Skeletal muscle satellite cell (primary cell): ENCODE measurements around the gene ATAD1.

Experiments
- H3K27me3 ChIP-seq: 2 replicates; pipeline ENCODE4 v1.7.0; 2013; ENCODE audit warnings: low read length; ENCODE audit not compliant: control insufficient read depth, insufficient read depth
- H3K36me3 ChIP-seq: 2 replicates; pipeline ENCODE4 v1.7.0; 2013; ENCODE audit warnings: mild to moderate bottlenecking, control low read depth, low read length; ENCODE audit not compliant: insufficient read depth
- H3K4me1 ChIP-seq: 2 replicates; pipeline ENCODE4 v1.7.0; 2013; ENCODE audit warnings: low read length; ENCODE audit not compliant: control insufficient read depth, insufficient read depth
- H3K4me2 ChIP-seq: 2 replicates; pipeline ENCODE4 v1.7.0; 2013; ENCODE audit warnings: mild to moderate bottlenecking, low read length
- H3K4me3 ChIP-seq: 2 replicates; pipeline ENCODE4 v1.7.0; 2013; ENCODE audit warnings: low read length
- H3K9ac ChIP-seq: 2 replicates; pipeline ENCODE4 v1.7.0; 2013; ENCODE audit warnings: mild to moderate bottlenecking, low read depth, low read length, moderate library complexity
- H3K9me3 ChIP-seq: replicated peaks from 2 replicates; pipeline ENCODE4 v1.7.0; 2013; ENCODE audit warnings: mild to moderate bottlenecking, control low read depth, low read length

Gene ATAD1

GRCh38 chr10:87763086-87763861 is 54.8 kb downstream of the ATAD1 start:
- Histone ChIP-seq H3K9me3 (no peaks in the 10 kb centered on the region), H3K36me3 (peaks cover 22% of the 10 kb centered on the region), H3K4me3 (no peak overlapping the region), H3K4me2 (no peak overlapping the region), H3K9ac (no peak overlapping the region), H3K27me3 (no peaks in the 10 kb centered on the region), H3K4me1 (peaks cover 8% of the 10 kb centered on the region)

GRCh38 chr10:87761892-87762291 is 56.1 kb downstream of the ATAD1 start:
- H3K9ac ChIP-seq, result no peak overlapping the region
- H3K4me3 ChIP-seq, result no peak overlapping the region
- no peak overlapping the region for H3K4me2 ChIP-seq
- no peaks in the 10 kb centered on the region for H3K9me3 ChIP-seq
- peaks cover 8% of the 10 kb centered on the region for H3K4me1 ChIP-seq
- H3K27me3 ChIP-seq, result no peaks in the 10 kb centered on the region
- H3K36me3 ChIP-seq, result peaks cover 16% of the 10 kb centered on the region

GRCh38 chr10:87761153-87761552 is 56.9 kb downstream of the ATAD1 start:
- no peak overlapping the region for H3K4me2 ChIP-seq
- H3K9ac ChIP-seq, result no peak overlapping the region
- H3K27me3 ChIP-seq, result no peaks in the 10 kb centered on the region
- H3K4me1 ChIP-seq, result peaks cover 8% of the 10 kb centered on the region
- H3K4me3 ChIP-seq, result no peak overlapping the region
- H3K9me3 ChIP-seq, result no peaks in the 10 kb centered on the region
- H3K36me3 ChIP-seq, result peaks cover 18% of the 10 kb centered on the region

GRCh38 chr10:87760195-87760905 is 57.7 kb downstream of the ATAD1 start:
- no peak overlapping the region for H3K4me2 ChIP-seq
- no peak overlapping the region for H3K9ac ChIP-seq

GRCh38 chr10:87759551-87759950 is 58.5 kb downstream of the ATAD1 start:
- peaks cover 8% of the 10 kb centered on the region for H3K4me1 ChIP-seq
- H3K4me2 ChIP-seq, result no peak overlapping the region
- no peaks in the 10 kb centered on the region for H3K27me3 ChIP-seq
- H3K9me3 ChIP-seq, result no peaks in the 10 kb centered on the region
- H3K36me3 ChIP-seq, result peaks cover 22% of the 10 kb centered on the region
- H3K9ac ChIP-seq, result no peak overlapping the region
- no peak overlapping the region for H3K4me3 ChIP-seq

More at GRCh38 chr10:87760195-87760905, 57.7 kb downstream of the ATAD1 start:
- Histone ChIP-seq H3K36me3 (peaks cover 16% of the 10 kb centered on the region), H3K4me1 (peaks cover 8% of the 10 kb centered on the region), H3K9me3 (no peaks in the 10 kb centered on the region), H3K27me3 (no peaks in the 10 kb centered on the region), H3K4me3 (no peak overlapping the region)

GRCh38 chr10:87757685-87758084 is 60.3 kb downstream of the ATAD1 start:
- Histone ChIP-seq H3K36me3 (peaks cover 26% of the 10 kb centered on the region), H3K27me3 (no peaks in the 10 kb centered on the region), H3K4me2 (no peak overlapping the region), H3K4me3 (no peak overlapping the region), H3K9me3 (no peaks in the 10 kb centered on the region), H3K9ac (no peak overlapping the region), H3K4me1 (peaks cover 10% of the 10 kb centered on the region)

GRCh38 chr10:87753995-87754866 is 63.8 kb downstream of the ATAD1 start:
- H3K4me1 ChIP-seq, result peaks cover 8% of the 10 kb centered on the region
- peaks cover 25% of the 10 kb centered on the region for H3K36me3 ChIP-seq
- no peak overlapping the region for H3K4me2 ChIP-seq
- no peak overlapping the region for H3K4me3 ChIP-seq
- no peak overlapping the region for H3K9ac ChIP-seq
- no peaks in the 10 kb centered on the region for H3K27me3 ChIP-seq
- H3K9me3 ChIP-seq, result no peaks in the 10 kb centered on the region

GRCh38 chr10:87752566-87752965 is 65.5 kb downstream of the ATAD1 start:
- Histone ChIP-seq H3K4me3 (no peak overlapping the region), H3K9ac (no peak overlapping the region), H3K27me3 (no peaks in the 10 kb centered on the region), H3K4me1 (peaks cover 8% of the 10 kb centered on the region), H3K4me2 (no peak overlapping the region), H3K9me3 (no peaks in the 10 kb centered on the region), H3K36me3 (peaks cover 28% of the 10 kb centered on the region)

GRCh38 chr10:87751274-87751673 is 66.8 kb downstream of the ATAD1 start:
- peaks cover 26% of the 10 kb centered on the region for H3K36me3 ChIP-seq
- H3K27me3 ChIP-seq, result no peaks in the 10 kb centered on the region
- H3K4me2 ChIP-seq, result no peak overlapping the region
- no peaks in the 10 kb centered on the region for H3K9me3 ChIP-seq
- H3K4me1 ChIP-seq, result peaks cover 8% of the 10 kb centered on the region
- H3K9ac ChIP-seq, result no peak overlapping the region
- H3K4me3 ChIP-seq, result no peak overlapping the region

- Histone ChIP-seq H3K9ac (no peak overlapping the region), H3K9me3 (no peaks in the 10 kb centered on the region), H3K4me1 (peaks cover 8% of the 10 kb centered on the region), H3K4me3 (no peak overlapping the region), H3K27me3 (no peaks in the 10 kb centered on the region), H3K4me2 (no peak overlapping the region), H3K36me3 (peaks cover 22% of the 10 kb centered on the region)
Measured at GRCh38 chr10:87750817-87751216, 67.2 kb downstream of the ATAD1 start.

GRCh38 chr10:87750001-87750671 is 67.9 kb downstream of the ATAD1 start:
- H3K27me3 ChIP-seq, result no peaks in the 10 kb centered on the region
- no peak overlapping the region for H3K9ac ChIP-seq
- no peak overlapping the region for H3K4me3 ChIP-seq
- H3K9me3 ChIP-seq, result no peaks in the 10 kb centered on the region
- no peak overlapping the region for H3K4me2 ChIP-seq
- peaks cover 8% of the 10 kb centered on the region for H3K4me1 ChIP-seq
- peaks cover 27% of the 10 kb centered on the region for H3K36me3 ChIP-seq
